Stomach (tissue), 9 donors: Measurements from ENCODE around the gene ESRRG. TPM values are rescaled to one million over a fixed set of nuclear protein-coding genes. Genes with fewer than 3 reads are reported as not detected.

Source experiments
- DNase-seq, 2 donors: peaks; one replicate each; pipeline versions ENCODE4 v3.0.0 to v3.0.0-alpha.2; 2013 to 2019
- H3K27ac ChIP-seq, 5 donors: fragments of 200-600 bp in 4 of 5; sonication (generic) in 4 of 5; one replicate each; pipeline ENCODE4 v1.5.1; 2013 to 2019; ENCODE audit warnings: mild to moderate bottlenecking in 1 of 5, moderate library complexity in 1 of 5
- H3K27me3 ChIP-seq, 3 donors: fragments of 200-600 bp; sonication (generic); one replicate each; pipeline ENCODE4 v1.5.1; 2017 to 2019; ENCODE audit warnings: mixed run types in 1 of 3
- H3K36me3 ChIP-seq, 4 donors: fragments of 200-600 bp; sonication (generic); 1 replicate in 3 of 4; 2 replicates in 1 of 4; pipeline ENCODE4 v1.5.1; 2016 to 2019
- H3K4me1 ChIP-seq, 4 donors: fragments of 200-600 bp; sonication (generic); one replicate each; pipeline ENCODE4 v1.5.1; 2016 to 2019
- H3K4me3 ChIP-seq, 4 donors: fragments of 200-600 bp; sonication (generic) in 3 of 4; one replicate each; pipeline ENCODE4 v1.5.1; 2016 to 2019; ENCODE audit warnings: mild to moderate bottlenecking in 1 of 4
- H3K9me3 ChIP-seq, 4 donors: fragments of 200-600 bp; sonication (generic); one replicate each; pipeline ENCODE4 v1.5.1; 2016 to 2019
- EP300 ChIP-seq: sonication (generic); formaldehyde crosslinking; IDR thresholded peaks from one replicate; pipeline ENCODE4 v1.6.1; 2017; ENCODE audit warnings: antibody characterized with exemption
- POLR2A ChIP-seq, 4 donors: fragments of 450-650 bp; IDR thresholded peaks; one replicate each; pipeline ENCODE4 v1.6.1; 2016; ENCODE audit warnings: antibody characterized with exemption in 4 of 4, control low read depth in 2 of 4, mild to moderate bottlenecking in 1 of 4, moderate library complexity in 1 of 4
- POLR2AphosphoS5 ChIP-seq, 3 donors: sonication (generic); formaldehyde crosslinking; IDR thresholded peaks; one replicate each; pipeline ENCODE4 v1.6.1; 2016; ENCODE audit warnings: antibody characterized with exemption in 3 of 3
- WGBS, 5 donors: extraction: QIAGEN DNeasy Blood & Tissue Kit in 3 of 5; methylation state at CpG; one replicate each; pipeline versions ENCODE4 v1.1.5 to v1.1.7; 2013 to 2018; 5-methylcytosine and 5-hydroxymethylcytosine counted together
- intact Hi-C: fragments of 100-400 bp; cut with DNase I; formaldehyde crosslinking; loops from one replicate; pipeline ENCODE4 v1.15.1; 2023; ENCODE audit warnings: low total_unique reads
- polyA plus RNA-seq, 3 donors: library from polyadenylated mRNA; stranded (reverse); fragments of 200-250 nt; gene quantifications; one replicate each; pipeline ENCODE4 v1.2.3, GENCODE V29; 2013
- total RNA-seq, 5 donors: library from RNA; depleted of rRNA; stranded (reverse); fragments of >200 nt; gene quantifications; one replicate each; pipeline versions ENCODE4 v1.1.0 to v1.2.3, GENCODE V29; 2014 to 2016
- TF ChIP-seq, protein P1 (sequence below), 7 experiments: fragments of 450-650 bp in 4 of 7; fragments of 200-600 bp in 3 of 7; sonication (generic) in 3 of 7; IDR thresholded peaks; one replicate each; pipeline ENCODE4 v1.5.1; 2016 to 2019; ENCODE audit warnings: antibody characterized with exemption in 7 of 7, control low read depth in 2 of 7, mild to moderate bottlenecking in 1 of 7
- donor health status: healthy with polysubstance abuse.
- donor health status: Bipolar disorder and iron deficiency.
- donor health status: healthy.

The ESRRG gene
- total and polyA plus RNA-seq, 8 donors, result 0.29 to 247 (median 34.2) TPM

GRCh38 chr1:216665856-216666255 lies 57.4 kb downstream of the ESRRG start:
- H3K36me3 ChIP-seq, result no peaks in the 10 kb centered on the region
- H3K27ac ChIP-seq, result no peak overlapping the region
- H3K27me3 ChIP-seq, result no peaks in the 10 kb centered on the region
- no peak for DNase-seq
- no peak overlapping the region for H3K4me3 ChIP-seq
- no peaks in the 10 kb centered on the region for H3K4me1 ChIP-seq
- TF ChIP-seq POLR2AphosphoS5 (IDR thresholded peaks at IDR 0.05), result no peak
- TF ChIP-seq EP300, result no peak
- TF ChIP-seq POLR2A (IDR thresholded peaks at IDR 0.05), result no peak
- TF ChIP-seq, protein P1, sequence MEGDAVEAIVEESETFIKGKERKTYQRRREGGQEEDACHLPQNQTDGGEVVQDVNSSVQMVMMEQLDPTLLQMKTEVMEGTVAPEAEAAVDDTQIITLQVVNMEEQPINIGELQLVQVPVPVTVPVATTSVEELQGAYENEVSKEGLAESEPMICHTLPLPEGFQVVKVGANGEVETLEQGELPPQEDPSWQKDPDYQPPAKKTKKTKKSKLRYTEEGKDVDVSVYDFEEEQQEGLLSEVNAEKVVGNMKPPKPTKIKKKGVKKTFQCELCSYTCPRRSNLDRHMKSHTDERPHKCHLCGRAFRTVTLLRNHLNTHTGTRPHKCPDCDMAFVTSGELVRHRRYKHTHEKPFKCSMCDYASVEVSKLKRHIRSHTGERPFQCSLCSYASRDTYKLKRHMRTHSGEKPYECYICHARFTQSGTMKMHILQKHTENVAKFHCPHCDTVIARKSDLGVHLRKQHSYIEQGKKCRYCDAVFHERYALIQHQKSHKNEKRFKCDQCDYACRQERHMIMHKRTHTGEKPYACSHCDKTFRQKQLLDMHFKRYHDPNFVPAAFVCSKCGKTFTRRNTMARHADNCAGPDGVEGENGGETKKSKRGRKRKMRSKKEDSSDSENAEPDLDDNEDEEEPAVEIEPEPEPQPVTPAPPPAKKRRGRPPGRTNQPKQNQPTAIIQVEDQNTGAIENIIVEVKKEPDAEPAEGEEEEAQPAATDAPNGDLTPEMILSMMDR (IDR thresholded peaks at IDR 0.05), result no peak
- intact Hi-C loops, result no loop called here
- H3K9me3 ChIP-seq, result no peaks in the 10 kb centered on the region

DNA sequence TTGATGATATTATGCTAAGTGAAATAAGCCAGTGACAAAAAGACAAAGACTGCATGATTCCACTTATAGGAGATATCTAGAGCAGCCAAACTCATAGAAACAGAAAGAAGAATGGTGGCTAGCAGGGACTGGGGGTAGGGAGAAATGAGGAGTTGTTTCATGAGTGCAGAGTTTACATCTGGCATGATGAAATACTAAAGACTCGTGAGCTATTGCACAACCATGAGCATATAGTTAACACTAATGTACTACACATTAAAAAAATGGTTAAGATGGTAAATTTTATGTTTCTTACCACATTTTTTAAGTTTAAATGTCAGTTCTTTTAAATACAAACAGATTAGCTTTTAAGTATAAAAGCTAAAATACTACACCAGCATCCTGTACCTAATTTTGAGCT lies 57.8 kb downstream of the ESRRG start:
- intact Hi-C loops, result no loop called here

GRCh38 chr1:216662681-216663080 lies 60.5 kb downstream of the ESRRG start:
- DNase-seq, result no peak
- H3K27me3 ChIP-seq, result no peaks in the 10 kb centered on the region
- TF ChIP-seq EP300 (no peak), POLR2AphosphoS5 (IDR thresholded peaks at IDR 0.05) (no peak), POLR2A (IDR thresholded peaks at IDR 0.05) (no peak)
- TF ChIP-seq, protein P1 (IDR thresholded peaks at IDR 0.05), result no peak
- no peak overlapping the region for H3K27ac ChIP-seq
- intact Hi-C loops, result no loop called here
- H3K4me1 ChIP-seq, result no peaks in the 10 kb centered on the region
- H3K4me3 ChIP-seq, result no peak overlapping the region
- WGBS, 5 donors, result 79 to 88% (median 83%) methylated on average over 3 of the region's 3 CpGs
- H3K9me3 ChIP-seq, result no peaks in the 10 kb centered on the region
- H3K36me3 ChIP-seq, result no peaks in the 10 kb centered on the region

More for the DNA sequence above, 57.8 kb downstream of the ESRRG start:
- H3K9me3 ChIP-seq, result no peaks in the 10 kb centered on the region
- no peak for DNase-seq
- 48 to 67% (median 64%) methylated on average over 1 of the region's 1 CpG for WGBS, 5 donors
- no peaks in the 10 kb centered on the region for H3K27me3 ChIP-seq
- no peak for TF ChIP-seq POLR2AphosphoS5 (IDR thresholded peaks at IDR 0.05)
- TF ChIP-seq POLR2A (IDR thresholded peaks at IDR 0.05), result no peak
- TF ChIP-seq, protein P1 (IDR thresholded peaks at IDR 0.05), result no peak
- no peak for TF ChIP-seq EP300
- no peaks in the 10 kb centered on the region for H3K4me1 ChIP-seq
- no peak overlapping the region for H3K27ac ChIP-seq
- H3K36me3 ChIP-seq, result no peaks in the 10 kb centered on the region
- H3K4me3 ChIP-seq, result no peak overlapping the region

GRCh38 chr1:216660561-216660960 lies 62.7 kb downstream of the ESRRG start:
- WGBS, 5 donors, result 83 to 93% (median 89%) methylated on average over 1 of the region's 1 CpG
- DNase-seq, result no peak
- intact Hi-C loops, result no loop called here
- H3K27ac ChIP-seq, result no peak overlapping the region
- H3K36me3 ChIP-seq, result no peaks in the 10 kb centered on the region
- no peaks in the 10 kb centered on the region for H3K27me3 ChIP-seq
- no peak overlapping the region for H3K4me3 ChIP-seq
- no peaks in the 10 kb centered on the region for H3K9me3 ChIP-seq
- H3K4me1 ChIP-seq, result no peaks in the 10 kb centered on the region
- TF ChIP-seq POLR2AphosphoS5 (IDR thresholded peaks at IDR 0.05), result no peak
- TF ChIP-seq, protein P1 (IDR thresholded peaks at IDR 0.05), result no peak
- TF ChIP-seq EP300, result no peak
- no peak for TF ChIP-seq POLR2A (IDR thresholded peaks at IDR 0.05)
